GM12892 (cell line): ENCODE data around the gene TBX15.

ENCODE experiments used
- DNase-seq: peaks from one replicate; pipeline ENCODE4 v3.0.0; 2011; ENCODE audit not compliant: insufficient read length
- FAIRE-seq: peaks from 2 replicates; lab custom pipeline; 2011; peaks lifted over from hg19 to GRCh38; lab: Jason Lieb, UNC
- POLR2A ChIP-seq: IDR thresholded peaks from 2 replicates; pipeline ENCODE4 v1.6.1; 2011; ENCODE audit warnings: low read depth, low read length, control low read depth
- POLR2AphosphoS5 ChIP-seq: IDR thresholded peaks from 2 replicates; pipeline ENCODE4 v1.6.1; 2011; ENCODE audit warnings: low read depth, low read length, control low read depth
- TAF1 ChIP-seq: IDR thresholded peaks from 2 replicates; pipeline ENCODE4 v1.6.1; 2011; ENCODE audit warnings: low read depth, mild to moderate bottlenecking, control low read depth, low read length, borderline replicate concordance

The TBX15 gene

DNA sequence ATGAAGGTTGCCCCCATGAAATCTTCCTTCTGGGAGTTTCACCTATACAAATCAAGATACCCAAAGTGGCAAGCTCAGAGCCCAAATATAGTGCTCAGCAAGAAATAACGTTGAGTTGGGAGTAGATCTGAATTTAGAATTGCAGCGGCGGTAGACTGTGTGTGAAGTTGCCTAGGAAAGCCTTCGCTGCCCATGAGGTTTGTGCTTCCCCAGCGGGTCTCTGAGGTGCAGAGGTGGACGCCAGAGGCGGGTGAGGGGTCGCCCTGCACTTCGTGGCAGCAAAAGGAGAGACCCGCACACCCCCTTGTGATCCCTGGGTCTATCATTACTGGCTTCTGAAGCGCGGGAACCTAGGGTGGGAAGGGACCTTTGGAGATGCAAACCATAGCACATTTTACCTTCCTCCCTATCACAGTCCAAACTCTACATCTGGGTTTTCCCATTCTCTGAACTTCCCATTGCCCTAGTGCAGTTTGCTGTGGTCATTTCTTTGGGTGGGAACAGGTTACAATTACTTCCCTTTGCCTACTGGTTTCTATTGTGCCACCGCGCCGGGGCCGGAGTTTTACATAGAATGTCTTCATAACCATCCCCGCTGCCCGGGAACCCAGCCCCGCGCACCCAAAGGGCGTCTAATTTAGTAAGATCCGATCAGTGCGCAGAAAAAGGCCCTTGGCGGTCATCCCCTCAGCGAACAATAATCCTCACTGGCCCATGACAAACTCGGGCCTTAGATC, 5.2 kb downstream of the TBX15 start:
- no peak for DNase-seq
- no peak for TF ChIP-seq POLR2A
- no peak for TF ChIP-seq POLR2AphosphoS5
- TF ChIP-seq TAF1 = no peak
- no peak for FAIRE-seq

DNA sequence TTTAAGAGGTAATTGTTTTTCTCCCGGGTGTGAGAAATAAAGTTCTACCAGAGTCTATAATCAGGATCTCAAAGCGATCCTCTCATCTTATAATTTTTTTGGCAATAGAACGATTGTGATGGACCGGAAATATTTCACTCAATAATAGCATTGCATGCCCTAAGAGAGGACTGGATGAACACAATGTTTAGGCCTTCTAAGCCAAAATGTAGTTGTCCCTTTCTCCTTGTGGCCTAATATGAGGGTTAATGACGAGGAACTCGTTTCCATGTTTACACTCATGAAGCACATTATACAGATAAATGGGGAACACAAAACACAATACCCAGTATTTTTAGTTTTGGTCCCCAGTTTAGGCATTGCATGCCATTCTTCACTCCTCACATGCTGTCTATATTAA, 5.9 kb downstream of the TBX15 start:
- DNase-seq (no peak), FAIRE-seq (no peak)
- TF ChIP-seq TAF1 (no peak), POLR2A (no peak), POLR2AphosphoS5 (no peak)

DNA sequence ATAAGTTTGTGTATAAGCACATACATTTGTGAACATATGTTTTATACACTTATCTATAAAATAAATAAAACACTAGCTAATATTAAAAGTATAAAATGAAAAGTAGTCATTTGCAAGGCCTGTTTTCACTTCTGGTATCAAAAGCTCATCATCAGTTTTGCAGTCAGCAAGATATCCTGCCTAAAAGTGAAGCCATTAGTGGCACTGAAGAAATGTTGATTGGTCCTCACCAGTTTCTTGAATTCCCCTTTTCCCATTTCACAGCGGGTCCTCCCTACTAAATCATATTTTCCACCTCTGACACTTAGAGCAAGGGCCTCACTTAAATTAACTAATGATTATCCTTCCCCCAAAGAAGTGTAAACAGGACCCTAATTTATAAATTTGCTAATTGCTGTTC, 6.7 kb downstream of the TBX15 start:
- no peak for FAIRE-seq
- no peak for TF ChIP-seq POLR2A

DNA sequence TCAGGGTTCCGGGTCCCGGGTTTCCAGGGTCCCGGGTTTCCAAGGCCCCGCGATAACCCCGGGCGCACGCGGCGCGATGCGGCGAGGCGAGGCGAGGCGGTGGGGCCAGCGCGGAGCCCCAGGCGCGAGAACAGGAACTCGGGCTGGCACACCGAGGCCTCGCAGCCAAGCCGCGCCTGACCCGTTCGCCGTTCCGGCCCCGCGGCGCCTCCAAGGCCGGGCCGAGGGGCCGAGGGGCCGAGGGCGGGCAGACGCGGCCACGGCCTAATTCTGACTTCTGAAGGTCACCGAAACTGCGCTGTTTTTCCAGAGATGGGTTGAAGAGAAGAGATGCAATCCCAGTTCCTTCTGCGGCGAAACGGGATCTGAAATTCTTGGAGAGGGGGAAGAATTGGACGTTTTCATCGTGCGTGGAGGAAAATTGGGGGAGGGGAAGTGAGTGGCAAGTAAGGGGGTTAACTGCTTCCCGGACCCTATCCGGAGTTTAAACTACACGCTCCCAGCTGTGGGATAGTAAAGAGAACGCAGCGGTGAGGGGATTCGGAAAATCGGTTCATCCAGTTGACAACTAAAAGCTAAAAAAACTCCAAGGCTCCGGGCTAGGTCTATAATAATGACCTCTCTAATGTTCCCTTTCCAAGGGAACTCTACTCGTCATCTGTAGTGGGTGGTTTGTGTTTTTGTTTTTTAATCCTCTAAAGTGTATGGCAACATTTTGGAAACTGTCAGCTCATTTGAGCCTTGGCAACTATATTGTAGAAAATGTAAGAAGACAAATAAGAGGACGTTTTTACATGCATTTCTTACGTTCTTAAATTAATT, 8.2 kb downstream of the TBX15 start:
- FAIRE-seq = no peak
- TF ChIP-seq POLR2AphosphoS5 = no peak
- no peak for TF ChIP-seq POLR2A
- TF ChIP-seq TAF1 = no peak
- DNase-seq = no peak

More for the DNA sequence above, 6.7 kb downstream of the TBX15 start:
- DNase-seq = no peak

DNA sequence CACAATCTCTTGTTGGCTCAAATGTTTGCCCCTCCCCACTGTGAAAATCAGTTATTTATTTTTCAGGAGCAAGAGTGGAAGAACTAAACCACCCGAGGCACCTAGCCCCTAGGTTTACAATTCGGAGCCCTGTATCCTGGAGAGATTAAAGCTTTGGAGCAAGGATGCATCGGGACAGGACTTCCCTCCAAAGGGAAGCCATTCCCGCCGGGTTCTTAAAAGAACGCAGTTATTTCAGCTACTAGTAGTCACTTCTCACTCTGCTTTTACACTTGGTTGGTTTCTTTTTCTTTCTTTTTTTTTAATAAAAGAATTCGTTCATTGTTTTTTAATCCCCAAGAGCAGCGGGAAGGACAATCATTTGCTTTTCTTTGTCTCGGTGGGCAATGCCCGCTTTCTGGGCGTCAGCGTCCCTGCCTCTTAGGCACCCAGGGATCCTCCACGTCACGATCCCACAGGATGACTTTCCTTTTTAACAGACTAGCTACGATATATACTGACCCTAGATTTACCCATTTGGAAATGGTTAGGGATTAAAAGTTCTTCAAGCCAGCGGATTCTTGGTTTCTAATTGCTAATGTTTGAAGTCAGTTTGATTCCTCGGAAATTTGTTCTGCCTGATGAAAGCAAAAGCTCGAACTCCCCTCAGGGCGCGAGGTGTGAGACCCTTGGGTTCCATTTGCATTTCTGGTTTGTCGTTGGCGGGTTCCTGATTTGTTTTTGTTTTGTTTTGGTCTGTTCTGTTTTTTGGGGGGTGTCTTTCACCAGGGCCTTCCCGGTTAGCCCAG, 9.0 kb downstream of the TBX15 start:
- DNase-seq (no peak), FAIRE-seq (no peak)
- TF ChIP-seq TAF1 (no peak), POLR2A (no peak), POLR2AphosphoS5 (no peak)

DNA sequence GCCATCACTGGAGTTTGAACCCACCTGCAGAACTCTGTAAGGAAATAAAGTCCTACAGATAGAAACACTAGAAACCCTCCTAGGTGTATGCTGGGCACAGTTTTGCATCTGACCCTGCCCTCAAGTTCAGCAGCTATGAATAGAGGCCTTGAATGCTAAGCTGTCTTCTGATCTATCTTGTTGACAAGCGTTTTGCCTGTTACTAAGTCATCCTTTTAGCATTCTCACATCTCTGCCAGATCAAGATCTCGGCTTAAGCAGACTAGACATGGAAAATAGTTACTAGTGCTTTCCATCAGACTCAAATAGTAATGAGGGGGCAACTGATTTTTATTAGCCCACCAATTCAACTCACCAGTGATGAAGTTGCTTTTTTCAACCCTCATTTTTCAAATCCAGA, 10.5 kb downstream of the TBX15 start:
- TF ChIP-seq TAF1 = no peak
- no peak for TF ChIP-seq POLR2A
- TF ChIP-seq POLR2AphosphoS5 = no peak
- FAIRE-seq = no peak

DNA sequence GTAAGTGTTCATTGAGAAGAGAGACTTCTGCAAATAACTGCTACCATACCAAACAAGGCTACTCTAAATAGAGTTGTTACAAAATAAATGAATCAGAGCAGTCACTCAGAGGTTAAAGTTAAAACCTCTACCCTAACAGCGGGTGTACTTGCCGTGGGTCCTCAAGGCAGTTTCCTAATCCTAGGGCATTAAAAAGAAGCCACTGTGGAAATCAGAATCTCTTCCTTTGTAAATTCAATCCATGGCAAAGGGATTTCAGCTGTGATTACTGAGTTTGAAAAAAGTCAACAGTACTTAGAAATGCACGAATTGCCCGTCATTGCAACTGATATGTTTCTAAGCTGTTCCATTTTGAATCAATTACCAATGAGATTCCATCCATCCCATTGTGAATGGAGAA, 13.5 kb downstream of the TBX15 start:
- no peak for TF ChIP-seq TAF1
- TF ChIP-seq POLR2A = no peak
- no peak for FAIRE-seq
- no peak for DNase-seq

More for the DNA sequence above, 10.5 kb downstream of the TBX15 start:
- no peak for DNase-seq

DNA sequence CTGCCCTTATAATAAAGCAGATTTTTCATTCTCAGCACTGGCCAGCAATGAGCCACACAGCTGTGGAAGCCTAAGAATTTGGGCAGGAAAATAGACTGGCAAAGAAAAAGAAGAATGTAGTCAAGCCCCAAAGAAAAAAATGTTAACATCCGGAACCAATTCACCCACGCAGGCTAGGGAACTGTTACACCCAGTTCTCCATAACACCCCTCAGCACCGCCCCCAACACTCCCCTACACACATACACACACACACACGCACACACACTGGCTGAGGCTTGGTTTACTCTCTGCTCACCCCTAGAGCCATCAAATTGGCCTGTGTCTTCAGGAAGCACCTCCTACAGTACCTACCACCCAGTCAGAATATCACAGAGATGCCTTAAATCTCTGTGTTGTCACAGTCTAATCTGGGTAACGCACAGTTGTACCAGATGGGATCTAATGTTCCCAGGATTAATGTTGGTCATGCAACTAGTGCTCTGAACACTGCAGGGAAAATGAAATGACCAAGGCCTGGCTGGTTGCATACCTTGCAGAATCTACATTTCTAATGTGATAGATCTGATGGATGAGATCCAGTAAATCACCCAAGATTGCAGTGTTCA, 14.5 kb downstream of the TBX15 start:
- FAIRE-seq (no peak), DNase-seq (no peak)
- no peak for TF ChIP-seq TAF1
- TF ChIP-seq POLR2A = no peak
- no peak for TF ChIP-seq POLR2AphosphoS5

DNA sequence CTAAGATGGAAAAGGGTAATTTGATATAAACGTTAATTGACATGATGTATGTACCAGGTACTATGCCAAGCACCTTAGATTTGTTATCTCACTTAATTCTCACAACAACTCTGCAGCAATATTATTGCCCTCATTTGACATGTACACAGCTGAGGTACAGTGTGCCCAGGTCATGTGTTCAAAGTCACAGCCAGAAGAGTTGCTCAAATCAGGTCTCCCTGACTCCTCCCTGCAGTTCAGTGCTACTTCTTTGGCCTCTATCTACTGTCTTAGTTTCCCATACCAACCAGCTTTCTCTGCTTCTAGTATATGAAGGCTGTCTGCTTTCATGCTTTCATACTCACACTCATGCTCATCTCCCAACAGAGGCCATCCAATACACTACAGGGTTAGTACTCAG, 15.1 kb downstream of the TBX15 start:
- DNase-seq (no peak), FAIRE-seq (no peak)
- TF ChIP-seq POLR2A (no peak), POLR2AphosphoS5 (no peak), TAF1 (no peak)

DNA sequence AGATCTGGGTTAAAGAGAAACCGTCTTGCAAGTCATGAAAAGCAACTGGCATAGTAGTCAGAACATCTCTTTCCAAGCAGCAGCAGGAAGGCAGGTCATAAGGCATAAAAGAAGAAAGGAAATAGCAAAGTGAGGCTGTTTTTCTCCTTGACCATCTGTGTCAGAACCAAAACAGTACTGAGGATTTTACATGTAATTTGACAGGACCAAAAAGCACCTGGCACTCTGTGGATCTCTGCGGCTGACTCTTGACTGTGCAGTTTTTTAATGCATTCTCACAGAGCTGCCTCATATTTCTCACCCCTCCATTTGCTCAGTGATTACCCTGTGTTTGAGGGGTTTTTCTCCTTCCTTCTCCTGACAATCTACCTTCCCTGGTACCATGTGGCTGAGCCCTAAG, 17.7 kb downstream of the TBX15 start:
- DNase-seq (no peak), FAIRE-seq (no peak)
- TF ChIP-seq TAF1 = no peak
- TF ChIP-seq POLR2AphosphoS5 = no peak
- no peak for TF ChIP-seq POLR2A

DNA sequence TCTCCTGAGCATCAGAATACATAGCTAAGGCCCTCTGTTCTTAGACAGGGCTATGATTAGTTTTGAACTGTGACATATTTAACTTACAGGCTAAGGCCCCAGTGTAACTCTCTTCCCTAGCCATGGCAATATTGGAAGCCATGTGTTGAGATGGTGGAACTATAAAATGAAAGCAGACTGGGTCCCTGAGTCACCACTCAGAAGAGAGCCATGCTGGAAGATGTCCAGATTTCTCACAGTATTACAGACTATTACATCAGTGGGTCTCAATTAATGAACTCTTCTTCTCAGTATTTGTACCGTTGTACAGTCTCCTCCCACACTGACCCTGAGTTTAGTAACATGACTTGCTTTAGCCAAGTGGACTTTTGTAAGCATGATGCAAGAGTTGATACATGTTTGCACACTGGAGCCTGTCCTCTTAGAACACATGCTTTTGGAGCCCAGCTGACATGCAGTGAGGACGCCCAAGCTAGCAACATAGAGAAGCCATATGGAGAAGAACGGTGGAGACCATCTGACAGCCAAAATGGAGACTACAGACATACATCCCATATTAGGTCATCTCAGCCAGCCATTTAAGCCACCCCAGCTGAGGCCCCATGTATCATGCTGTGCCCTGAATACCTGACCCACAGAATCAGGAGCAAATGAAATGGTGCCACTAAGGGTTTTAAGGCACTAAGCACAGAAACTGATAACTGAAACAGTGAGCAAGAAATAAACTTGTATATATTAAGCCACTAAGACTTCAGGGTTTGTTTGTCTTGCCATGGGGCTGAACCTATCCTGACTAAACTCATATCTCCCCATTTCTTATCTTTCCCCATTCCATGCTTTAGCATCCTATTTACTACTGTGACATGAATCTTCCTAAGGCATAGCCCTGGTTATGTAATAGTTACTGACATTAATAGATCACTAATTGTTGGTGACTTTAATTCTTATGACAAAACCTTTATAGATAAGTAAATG, 24.4 kb downstream of the TBX15 start:
- TF ChIP-seq POLR2A (no peak), TAF1 (no peak), POLR2AphosphoS5 (no peak)
- FAIRE-seq (no peak), DNase-seq (no peak)
